ENCODE results near the gene CDHR1.

CDHR1 gene

GRCh38 chr10:84267503-84268126 lies 73.3 kb downstream of the CDHR1 start:
- no peak overlapping the region for H3K4me3 ChIP-seq (ENCODE audit: low read depth, low read length)
- TF ChIP-seq, protein P1, sequence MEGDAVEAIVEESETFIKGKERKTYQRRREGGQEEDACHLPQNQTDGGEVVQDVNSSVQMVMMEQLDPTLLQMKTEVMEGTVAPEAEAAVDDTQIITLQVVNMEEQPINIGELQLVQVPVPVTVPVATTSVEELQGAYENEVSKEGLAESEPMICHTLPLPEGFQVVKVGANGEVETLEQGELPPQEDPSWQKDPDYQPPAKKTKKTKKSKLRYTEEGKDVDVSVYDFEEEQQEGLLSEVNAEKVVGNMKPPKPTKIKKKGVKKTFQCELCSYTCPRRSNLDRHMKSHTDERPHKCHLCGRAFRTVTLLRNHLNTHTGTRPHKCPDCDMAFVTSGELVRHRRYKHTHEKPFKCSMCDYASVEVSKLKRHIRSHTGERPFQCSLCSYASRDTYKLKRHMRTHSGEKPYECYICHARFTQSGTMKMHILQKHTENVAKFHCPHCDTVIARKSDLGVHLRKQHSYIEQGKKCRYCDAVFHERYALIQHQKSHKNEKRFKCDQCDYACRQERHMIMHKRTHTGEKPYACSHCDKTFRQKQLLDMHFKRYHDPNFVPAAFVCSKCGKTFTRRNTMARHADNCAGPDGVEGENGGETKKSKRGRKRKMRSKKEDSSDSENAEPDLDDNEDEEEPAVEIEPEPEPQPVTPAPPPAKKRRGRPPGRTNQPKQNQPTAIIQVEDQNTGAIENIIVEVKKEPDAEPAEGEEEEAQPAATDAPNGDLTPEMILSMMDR (IDR thresholded peaks at IDR 0.05; ENCODE audit: control insufficient read depth, extremely low read depth, insufficient read depth), result peak; percentile 53
- no peak for DNase-seq (ENCODE audit: low read depth)

GRCh38 chr10:84269162-84269561 lies 74.8 kb downstream of the CDHR1 start:
- TF ChIP-seq, protein P1 (IDR thresholded peaks at IDR 0.05; ENCODE audit: control insufficient read depth, extremely low read depth, insufficient read depth), result no peak
- no peak overlapping the region for H3K4me3 ChIP-seq (ENCODE audit: low read depth, low read length)
- DNase-seq (ENCODE audit: low read depth), result no peak

Data from LNCaP clone FGC (cell line).